ENCODE data around the gene MYRF. TPM values are rescaled to one million over a fixed set of nuclear protein-coding genes. Genes with fewer than 3 reads are reported as not detected.

MYRF gene
- total and polyA plus RNA-seq, 7 donors, result 0.01 to 0.24 (median 0.11) TPM; not detected in 1

GRCh38 chr11:61753672-61754071, 1.2 kb downstream of the MYRF start:
- H3K4me3 ChIP-seq, result no peak overlapping the region
- TF ChIP-seq CTCF (IDR thresholded peaks at IDR 0.05), result no peak
- intact Hi-C loops (cut with DNase I), result no loop called here
- peaks cover 0 to 9% (median 3%) of the 10 kb centered on the region in 3 donors for H3K27me3 ChIP-seq (ENCODE audit: insufficient read depth in 3 of 3, low read length in 2 of 3)
- no peaks in the 10 kb centered on the region for H3K36me3 ChIP-seq (ENCODE audit: insufficient read depth in 1 of 2, low read depth in 1 of 2)
- H3K4me1 ChIP-seq, result no peaks in the 10 kb centered on the region
- WGBS, 3 donors, result 90 to 98% (median 92%) methylated on average over 5 of the region's 5 CpGs
- no peak overlapping the region for H3K27ac ChIP-seq
- no peaks in the 10 kb centered on the region for H3K9me3 ChIP-seq
- ATAC-seq (no peak), DNase-seq (no peak)

GRCh38 chr11:61754534-61755482, 2.4 kb downstream of the MYRF start:
- peaks cover 0 to 9% (median 3%) of the 10 kb centered on the region in 3 donors for H3K27me3 ChIP-seq (ENCODE audit: insufficient read depth in 3 of 3, low read length in 2 of 3)
- TF ChIP-seq CTCF (IDR thresholded peaks at IDR 0.05), result no peak
- intact Hi-C loops (cut with DNase I), result no loop called here
- 88 to 93% (median 90%) methylated on average over 29 to 31 of the region's 31 CpGs for WGBS, 3 donors
- H3K4me3 ChIP-seq, result no peak overlapping the region
- no peaks in the 10 kb centered on the region for H3K4me1 ChIP-seq
- no peaks in the 10 kb centered on the region for H3K36me3 ChIP-seq (ENCODE audit: insufficient read depth in 1 of 2, low read depth in 1 of 2)
- no peaks in the 10 kb centered on the region for H3K9me3 ChIP-seq
- ATAC-seq (no peak), DNase-seq (no peak)
- no peak overlapping the region for H3K27ac ChIP-seq

GRCh38 chr11:61756147-61756451, 3.7 kb downstream of the MYRF start:
- no peak for TF ChIP-seq CTCF (IDR thresholded peaks at IDR 0.05)
- no peaks in the 10 kb centered on the region for H3K36me3 ChIP-seq (ENCODE audit: insufficient read depth in 1 of 2, low read depth in 1 of 2)
- intact Hi-C loops (cut with DNase I), result no loop called here
- no peaks in the 10 kb centered on the region for H3K9me3 ChIP-seq
- H3K27me3 ChIP-seq (ENCODE audit: insufficient read depth in 3 of 3, low read length in 2 of 3), result peaks cover 0 to 12% (median 3%) of the 10 kb centered on the region in 3 donors
- 70 to 78% (median 73%) methylated on average over 4 of the region's 4 CpGs for WGBS, 3 donors
- no peak overlapping the region for H3K27ac ChIP-seq
- no peaks in the 10 kb centered on the region for H3K4me1 ChIP-seq
- H3K4me3 ChIP-seq, result no peak overlapping the region
- DNase-seq (no peak), ATAC-seq (no peak)

GRCh38 chr11:61756452-61757212, 4.2 kb downstream of the MYRF start:
- no peak for TF ChIP-seq CTCF (IDR thresholded peaks at IDR 0.05)
- intact Hi-C loops (cut with DNase I), result no loop called here
- H3K9me3 ChIP-seq, result no peaks in the 10 kb centered on the region
- DNase-seq, result no peak
- no peak overlapping the region for H3K4me3 ChIP-seq
- 69 to 77% (median 73%) methylated on average over 9 of the region's 9 CpGs for WGBS, 3 donors
- H3K27ac ChIP-seq, result no peak overlapping the region
- H3K36me3 ChIP-seq (ENCODE audit: insufficient read depth in 1 of 2, low read depth in 1 of 2), result no peaks in the 10 kb centered on the region
- H3K4me1 ChIP-seq, result no peaks in the 10 kb centered on the region
- H3K27me3 ChIP-seq (ENCODE audit: insufficient read depth in 3 of 3, low read length in 2 of 3), result peaks cover 0 to 12% (median 3%) of the 10 kb centered on the region in 3 donors
- no peak for ATAC-seq

Measured in psoas muscle (tissue), 8 donors.